HG02623 (cell line): ENCODE results near the gene DDR1.
"Not testable (repeated sequence)": the region's sequence is repeated elsewhere in the genome, so short reads cannot be mapped to it uniquely, and the experiment has no call there.

Experiments
- ATAC-seq: cut with Tn5 transposase; IDR thresholded peaks from one replicate; pipeline ENCODE4 v1.9.1; 2021; ENCODE audit warnings: moderate library complexity; ENCODE audit not compliant: unreplicated experiment

DDR1 gene

GRCh38 chr6:30914076-30914853, 29.9 kb downstream of the DDR1 start, which contains the start of gene VARS2:
TSS of gene VARS2 (plus strand) at chr6:30914238. CDS start at chr6:30914837, 599 bp downstream.
- ATAC-seq: peak; percentile 75

- no peak for ATAC-seq
Observed at GRCh38 chr6:30914854-30915590, 30.7 kb downstream of the DDR1 start.

DNA sequence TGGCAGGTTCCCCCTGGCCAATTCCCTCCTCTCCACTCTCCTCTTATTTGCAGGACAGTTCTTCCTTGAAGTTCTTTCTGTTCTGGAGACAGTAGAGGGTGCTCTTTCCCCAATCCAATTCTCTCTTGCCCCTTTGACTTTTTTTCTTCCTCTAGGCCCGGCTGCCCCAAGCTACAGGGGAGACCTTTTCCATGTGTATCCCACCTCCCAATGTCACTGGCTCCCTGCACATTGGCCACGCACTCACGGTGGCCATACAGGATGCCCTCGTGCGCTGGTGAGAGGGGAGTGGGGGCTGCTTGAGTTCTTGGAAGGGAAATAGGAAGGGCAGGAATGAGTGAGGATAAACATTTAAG, 31.2 kb downstream of the DDR1 start:
- ATAC-seq: no peak

- ATAC-seq: no peak
Observed at GRCh38 chr6:30917041-30917440, 32.7 kb downstream of the DDR1 start.

DNA sequence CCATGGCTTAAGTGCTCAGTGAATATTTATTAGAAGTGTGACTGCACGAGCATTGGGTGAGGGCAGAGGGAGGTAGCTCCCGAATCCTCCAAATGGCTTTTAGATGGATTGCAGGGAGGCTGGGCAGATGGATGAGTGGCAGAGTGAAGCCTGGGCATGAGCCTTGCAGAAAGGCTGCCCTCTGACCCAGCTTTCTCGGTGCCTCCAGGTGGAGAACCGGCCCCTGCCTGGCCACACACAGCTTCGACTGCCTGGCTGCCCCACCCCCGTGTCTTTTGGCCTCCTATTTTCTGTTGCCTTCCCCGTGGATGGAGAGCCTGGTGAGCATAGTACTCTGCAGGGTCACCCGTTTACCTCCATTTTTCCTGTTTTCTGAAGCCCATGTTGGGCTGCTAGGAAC, 33.2 kb downstream of the DDR1 start:
- no peak for ATAC-seq

GRCh38 chr6:30918670-30919069, 34.4 kb downstream of the DDR1 start:
- no peak for ATAC-seq

GRCh38 chr6:30922447-30922852, 38.1 kb downstream of the DDR1 start:
- no peak for ATAC-seq

DNA sequence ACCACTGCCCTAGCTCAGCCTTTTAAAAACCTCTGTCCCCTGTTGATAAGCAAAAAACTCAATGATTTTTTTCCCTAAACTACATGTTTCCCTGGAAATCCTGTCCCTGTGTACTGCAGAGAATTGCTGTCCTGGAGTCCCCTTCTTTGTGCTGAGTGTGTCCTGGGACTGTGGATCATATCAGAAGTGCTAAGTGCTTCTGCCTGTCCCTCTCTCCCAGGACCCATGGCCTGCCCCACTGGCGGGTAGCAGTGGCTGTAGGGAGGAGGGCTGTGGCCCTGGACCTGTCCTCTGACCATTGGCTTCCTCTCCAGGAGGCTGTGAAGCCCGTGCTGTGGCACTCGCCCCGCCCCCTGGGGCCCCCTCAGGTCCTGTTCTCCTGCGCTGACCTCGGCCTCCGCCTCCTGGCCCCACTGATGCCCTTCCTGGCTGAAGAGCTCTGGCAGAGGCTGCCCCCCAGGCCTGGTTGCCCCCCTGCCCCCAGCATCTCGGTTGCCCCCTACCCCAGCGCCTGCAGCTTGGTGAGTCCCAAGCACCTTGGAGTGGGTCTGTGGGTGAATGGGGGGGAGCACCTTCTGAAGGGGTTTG, 39.8 kb downstream of the DDR1 start:
- ATAC-seq: not testable (repeated sequence)

GRCh38 chr6:30926644-30927043, 42.3 kb downstream of the DDR1 start:
- ATAC-seq: no peak

- not testable (repeated sequence) for ATAC-seq
Observed at GRCh38 chr6:30927080-30927479, 42.8 kb downstream of the DDR1 start.

- ATAC-seq: no peak
Observed at GRCh38 chr6:30928677-30929076, 44.4 kb downstream of the DDR1 start.

- ATAC-seq: no peak
Observed at GRCh38 chr6:30930506-30930905, 46.2 kb downstream of the DDR1 start.

DNA sequence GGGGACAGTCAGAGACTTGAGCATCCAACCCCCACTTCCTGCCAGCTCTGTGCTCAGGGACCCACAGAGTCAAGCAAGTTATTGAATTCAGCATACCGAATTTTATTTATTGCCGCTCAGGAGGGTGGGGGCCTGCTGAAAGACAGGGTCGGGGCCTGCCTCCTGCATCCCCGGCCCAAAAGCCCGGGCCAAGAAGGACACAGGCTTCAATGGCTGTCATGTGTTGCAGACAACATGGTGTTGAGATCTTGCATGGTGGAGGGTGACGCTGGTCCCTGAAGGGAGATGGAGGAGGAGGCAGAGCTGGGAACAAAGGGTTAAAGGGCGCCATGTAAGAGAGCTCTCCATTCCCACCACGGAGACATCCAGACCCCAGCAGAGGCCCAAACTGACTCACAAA, 47.0 kb downstream of the DDR1 start:
- no peak for ATAC-seq

GRCh38 chr6:30931969-30932645, 47.8 kb downstream of the DDR1 start, which contains the start of gene SFTA2:
TSS of gene SFTA2 (minus strand) at chr6:30932170. CDS start at chr6:30932096, 74 bp downstream.
- no peak for ATAC-seq

- ATAC-seq: no peak
Observed at GRCh38 chr6:30932665-30933365, 48.5 kb downstream of the DDR1 start.

DNA sequence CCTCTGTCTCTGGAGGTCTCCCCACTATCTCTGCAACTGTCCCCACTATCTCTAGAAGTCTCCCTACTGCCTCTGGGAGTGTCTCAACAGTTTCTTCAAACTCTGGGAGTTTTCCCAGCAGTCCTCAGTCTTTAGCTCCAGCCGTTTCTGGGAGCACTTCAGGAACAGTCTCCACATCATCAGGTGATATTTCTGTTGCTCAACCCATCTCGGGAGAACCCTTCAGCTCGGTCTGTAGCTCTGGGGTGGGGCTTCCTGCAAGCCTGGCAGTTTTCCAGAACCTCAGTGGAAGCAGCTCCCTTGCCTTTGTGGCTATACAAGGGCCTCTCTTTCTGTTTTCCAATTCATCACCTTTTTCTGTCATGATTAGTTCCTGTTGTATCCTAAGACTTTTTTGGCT, 50.7 kb downstream of the DDR1 start:
- ATAC-seq: no peak

DNA sequence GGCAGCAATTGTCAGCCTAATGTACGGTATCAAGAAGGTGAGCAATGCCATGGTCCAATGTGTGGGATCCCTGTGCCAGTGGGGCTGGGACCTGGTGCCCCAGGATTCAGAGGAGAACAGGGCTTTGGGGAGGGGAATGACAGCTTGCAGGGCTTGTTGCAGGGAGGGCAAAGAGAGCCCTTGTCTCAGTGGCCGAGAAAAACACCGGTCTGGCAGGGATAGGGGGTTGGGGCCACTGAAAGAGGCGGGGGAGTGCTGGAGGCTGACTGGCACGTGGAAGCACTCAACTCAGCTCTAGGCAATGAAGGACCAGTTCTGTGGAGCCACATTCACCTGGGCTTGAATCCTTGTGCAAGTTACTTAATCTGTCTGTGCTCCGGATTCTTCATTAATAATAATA, 52.9 kb downstream of the DDR1 start:
- no peak for ATAC-seq

GRCh38 chr6:30938730-30939129, 54.4 kb downstream of the DDR1 start:
- no peak for ATAC-seq

- no peak for ATAC-seq
Observed at GRCh38 chr6:30939473-30939872, 55.2 kb downstream of the DDR1 start.

DNA sequence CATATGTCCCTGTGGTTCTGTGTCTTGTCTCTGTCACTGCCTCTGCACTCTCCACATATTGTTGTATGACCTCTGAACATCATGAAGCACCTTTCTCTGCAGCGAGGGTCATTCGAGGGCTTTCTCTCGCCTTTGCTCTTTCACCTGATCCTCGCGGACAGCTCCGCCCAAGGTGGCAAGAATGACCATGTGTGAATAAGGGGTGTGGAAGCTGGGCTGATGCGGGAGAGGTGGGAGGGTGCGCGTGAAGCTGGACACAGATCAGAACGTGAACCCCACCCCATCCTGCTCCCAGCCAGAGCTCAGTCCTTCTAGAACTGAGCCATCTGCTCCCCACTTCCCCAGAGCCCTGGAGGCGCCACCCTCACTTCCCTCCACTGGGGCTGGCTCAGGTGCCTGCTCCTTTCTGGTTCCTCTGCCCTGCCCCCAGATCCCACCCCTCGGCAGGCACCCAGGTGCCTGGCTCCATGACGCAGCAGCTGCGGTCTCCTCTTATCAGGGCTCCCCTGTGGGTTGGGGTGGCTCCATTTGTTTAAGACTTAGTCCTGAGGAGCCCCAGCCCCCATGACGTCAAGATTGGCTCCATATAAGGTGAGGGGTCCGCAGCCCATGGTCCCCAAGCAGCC, 56.2 kb downstream of the DDR1 start, which contains the start of gene MUCL3:
MUCL3 (plus strand) TSS at position 613 of the 626 bp plus-strand sequence. CDS start 27 bp downstream, outside the sequence.
- ATAC-seq: no peak
